H9 (cell line): Measurements from ENCODE around the gene ADGRG2. TPM values are rescaled to one million over a fixed set of nuclear protein-coding genes. Genes with fewer than 3 reads are reported as not detected.

ENCODE experiments used
- DNase-seq: peaks from one replicate; pipeline ENCODE4 v3.0.0-alpha.2; 2017
- H2AFZ ChIP-seq: one replicate; pipeline ENCODE4 v1.6.1; 2013; ENCODE audit warnings: mild to moderate bottlenecking, low read length, control low read depth, moderate library complexity
- H2AK5ac ChIP-seq: 2 replicates; pipeline ENCODE4 v1.6.1; 2013; ENCODE audit warnings: low read length, control low read depth, mixed read lengths; ENCODE audit not compliant: insufficient read length
- H2BK120ac ChIP-seq: one replicate; pipeline ENCODE4 v1.6.1; 2013; ENCODE audit warnings: low read depth, mild to moderate bottlenecking, low read length, control low read depth, inconsistent platforms; ENCODE audit not compliant: poor library complexity, severe bottlenecking
- H2BK12ac ChIP-seq: 2 replicates; pipeline ENCODE4 v1.6.1; 2013; ENCODE audit warnings: low read length, control low read depth, mixed read lengths, low read depth; ENCODE audit not compliant: insufficient read length
- H2BK15ac ChIP-seq: 2 replicates; pipeline ENCODE4 v1.6.1; 2013; ENCODE audit warnings: low read depth, low read length, control low read depth
- H2BK20ac ChIP-seq: one replicate; pipeline ENCODE4 v1.6.1; 2013; ENCODE audit warnings: low read depth, mild to moderate bottlenecking, low read length, control low read depth, inconsistent platforms; ENCODE audit not compliant: poor library complexity, severe bottlenecking
- H2BK5ac ChIP-seq: 2 replicates; pipeline ENCODE4 v1.6.1; 2013; ENCODE audit warnings: low read length, control low read depth, mixed read lengths; ENCODE audit not compliant: insufficient read length
- H3K14ac ChIP-seq: 2 replicates; pipeline ENCODE4 v1.6.1; 2013; ENCODE audit warnings: low read length, control low read depth; ENCODE audit not compliant: insufficient read depth
- H3K18ac ChIP-seq: 2 replicates; pipeline ENCODE4 v1.6.1; 2013; ENCODE audit warnings: low read depth, mild to moderate bottlenecking, mixed read lengths, low read length, control low read depth; ENCODE audit not compliant: insufficient read length
- H3K23ac ChIP-seq: 2 replicates; pipeline ENCODE4 v1.6.1; 2013; ENCODE audit warnings: low read length, control low read depth, mixed read lengths, low read depth; ENCODE audit not compliant: insufficient read length
- H3K23me2 ChIP-seq: 2 replicates; pipeline ENCODE4 v1.6.1; 2013; ENCODE audit warnings: low read depth, mild to moderate bottlenecking, mixed read lengths, low read length, control low read depth; ENCODE audit not compliant: insufficient read length, poor library complexity, severe bottlenecking
- H3K27ac ChIP-seq: 2 replicates; pipeline ENCODE4 v1.5.1; 2013; ENCODE audit warnings: low read length, control low read depth, mixed read lengths, low read depth; ENCODE audit not compliant: insufficient read length
- H3K27me3 ChIP-seq: 2 replicates; pipeline ENCODE4 v1.6.1; 2013; ENCODE audit warnings: low read length, control low read depth, inconsistent platforms; ENCODE audit not compliant: insufficient read depth
- H3K4ac ChIP-seq: 2 replicates; pipeline ENCODE4 v1.6.1; 2013; ENCODE audit warnings: low read depth, mild to moderate bottlenecking, control low read depth, inconsistent platforms, low read length, moderate library complexity
- H3K4me1 ChIP-seq: 2 replicates; pipeline ENCODE4 v1.6.1; 2013; ENCODE audit warnings: low read length, control low read depth, inconsistent platforms; ENCODE audit not compliant: insufficient read depth
- H3K4me2 ChIP-seq: 2 replicates; pipeline ENCODE4 v1.6.1; 2013; ENCODE audit warnings: low read length, control low read depth, mixed read lengths; ENCODE audit not compliant: insufficient read length, insufficient read depth
- H3K56ac ChIP-seq: 2 replicates; pipeline ENCODE4 v1.6.1; 2013; ENCODE audit warnings: low read depth, mild to moderate bottlenecking, mixed read lengths, low read length, control low read depth; ENCODE audit not compliant: insufficient read length
- H3K79me1 ChIP-seq: 2 replicates; pipeline ENCODE4 v1.6.1; 2013; ENCODE audit warnings: low read depth, mild to moderate bottlenecking, moderate library complexity, low read length, control low read depth, inconsistent platforms; ENCODE audit not compliant: insufficient read depth, poor library complexity, severe bottlenecking
- H3K79me2 ChIP-seq: 2 replicates; pipeline ENCODE4 v1.6.1; 2013; ENCODE audit warnings: low read length, control low read depth, inconsistent platforms; ENCODE audit not compliant: insufficient read depth
- H3K9ac ChIP-seq: 2 replicates; pipeline ENCODE4 v1.6.1; 2013; ENCODE audit warnings: low read length, control low read depth, mixed read lengths; ENCODE audit not compliant: insufficient read length; ENCODE audit errors: extremely low read depth
- H3K9me3 ChIP-seq: one replicate; pipeline ENCODE4 v1.6.1; 2013; ENCODE audit warnings: low read depth, low read length, inconsistent platforms; ENCODE audit not compliant: control insufficient read depth
- H3T11ph ChIP-seq: one replicate; pipeline ENCODE4 v1.6.1; 2013; ENCODE audit warnings: mild to moderate bottlenecking, low read length, control low read depth, inconsistent platforms
- H4K20me1 ChIP-seq: one replicate; pipeline ENCODE4 v1.6.1; 2013; ENCODE audit not compliant: control insufficient read depth, insufficient read length, insufficient read depth
- H4K5ac ChIP-seq: 2 replicates; pipeline ENCODE4 v1.6.1; 2013; ENCODE audit warnings: low read depth, mild to moderate bottlenecking, mixed read lengths, low read length, control low read depth; ENCODE audit not compliant: insufficient read length
- H4K8ac ChIP-seq: replicated peaks from 2 replicates; pipeline ENCODE4 v1.6.1; 2013; ENCODE audit warnings: low read length, control low read depth, mixed read lengths, low read depth; ENCODE audit not compliant: insufficient read length
- H4K91ac ChIP-seq: 2 replicates; pipeline ENCODE4 v1.6.1; 2013; ENCODE audit warnings: low read depth, mild to moderate bottlenecking, moderate library complexity, mixed read lengths, low read length, control low read depth; ENCODE audit not compliant: insufficient read length
- H3K27ac Mint-ChIP-seq, 3 experiments: 2 replicates in 2 of 3; 3 replicates in 1 of 3; pipeline ENCODE4 v1.8.0; 2020 to 2021; ENCODE audit warnings: mixed read lengths in 3 of 3, mild to moderate bottlenecking in 1 of 3, moderate library complexity in 1 of 3
- H3K27me3 Mint-ChIP-seq: 2 replicates; pipeline ENCODE4 v1.8.0; 2021; ENCODE audit warnings: low read depth, mild to moderate bottlenecking, moderate library complexity, mixed read lengths
- H3K36me3 Mint-ChIP-seq, 3 experiments: 2 replicates in 2 of 3; 3 replicates in 1 of 3; pipeline ENCODE4 v1.8.0; 2020 to 2021; ENCODE audit warnings: low read depth in 3 of 3, mixed read lengths in 3 of 3; ENCODE audit not compliant: insufficient read depth in 1 of 3
- H3K4me1 Mint-ChIP-seq, 2 experiments: 2 replicates each; pipeline ENCODE4 v1.8.0; 2020; ENCODE audit warnings: mixed read lengths in 2 of 2
- H3K4me3 Mint-ChIP-seq, 2 experiments: 2 replicates in 1 of 2; 3 replicates in 1 of 2; pipeline ENCODE4 v1.8.0; 2020 to 2021; ENCODE audit warnings: mild to moderate bottlenecking in 2 of 2, mixed read lengths in 2 of 2, moderate library complexity in 1 of 2
- H3K9me3 Mint-ChIP-seq, 2 experiments: 2 replicates in 1 of 2; 3 replicates in 1 of 2; pipeline ENCODE4 v1.8.0; 2020; ENCODE audit warnings: mild to moderate bottlenecking in 2 of 2, mixed read lengths in 2 of 2, moderate library complexity in 1 of 2
- WGBS: extraction: QIAGEN DNeasy Blood & Tissue Kit; methylation state at CpG from one replicate; pipeline ENCODE4 v1.1.7; 2013; ENCODE audit warnings: missing lambda C conversion rate, low lambda C conversion rate, mixed read lengths; ENCODE audit not compliant: insufficient read length; ENCODE audit errors: extremely low coverage; 5-methylcytosine and 5-hydroxymethylcytosine counted together
- total RNA-seq: library from RNA; stranded (reverse); gene quantifications from 2 replicates; pipeline ENCODE4 v1.2.1, GENCODE V29; 2021
- TF ChIP-seq, protein P1 (sequence below): fragments of 200-600 bp; sonication (generic); conservative IDR thresholded peaks from 3 replicates; pipeline ENCODE4 v1.8.0; 2021; ENCODE audit warnings: antibody characterized with exemption, mild to moderate bottlenecking

Gene ADGRG2
- total RNA-seq, 1 experiment from 2014 or later, result 6.8 TPM

DNA sequence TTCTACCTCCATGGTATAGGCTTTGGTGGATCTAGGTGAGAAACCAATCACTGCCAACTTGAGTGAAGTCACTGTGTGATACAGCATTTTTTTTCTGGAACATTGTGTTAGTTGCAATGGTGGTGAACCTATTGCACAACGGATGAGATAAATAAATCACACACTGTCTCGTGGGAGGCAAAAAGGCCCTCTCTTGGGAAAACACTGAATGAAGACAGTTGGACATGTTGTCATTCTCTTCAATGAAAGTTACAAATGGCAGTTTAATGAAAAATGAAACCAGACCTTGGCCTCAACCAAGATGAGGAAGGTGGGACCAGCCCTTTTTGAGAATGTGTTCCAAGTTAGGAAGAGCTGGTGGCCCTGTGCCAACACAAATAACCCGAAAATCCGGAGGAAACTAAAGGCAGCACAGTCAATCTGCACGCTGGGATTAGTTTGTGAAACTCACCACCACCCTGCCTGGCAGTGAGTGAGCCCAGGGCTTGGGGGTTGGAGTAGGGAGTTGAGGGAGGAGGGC is 5.4 kb upstream of the ADGRG2 start:
- Mint-ChIP-seq H3K36me3 (peaks cover 0 to 8% (median 2%) of the 10 kb centered on the region in 3 experiments; a peak in 4 of 7 replicates), H3K4me3 (no peak overlapping the region), H3K4me1 (peaks cover 0 to 2% of the 10 kb centered on the region in 2 experiments; a peak in 1 of 4 replicates), H3K27me3 (peaks cover 31% of the 10 kb centered on the region), H3K9me3 (peaks cover 69 to 82% of the 10 kb centered on the region in 2 experiments), H3K27ac (no peak overlapping the region)
- H2BK5ac ChIP-seq, result no peak overlapping the region
- no peak overlapping the region for H2BK20ac ChIP-seq
- H4K8ac ChIP-seq, result no peak overlapping the region
- H2AK5ac ChIP-seq, result no peak overlapping the region
- H3K9ac ChIP-seq, result no peak overlapping the region
- WGBS, result no CpG with 5 or more reads among the region's 5 CpGs
- no peak overlapping the region for H2BK12ac ChIP-seq
- no peak overlapping the region for H3K27ac ChIP-seq
- H3K79me1 ChIP-seq, result no peaks in the 10 kb centered on the region
- no peak overlapping the region for H2BK15ac ChIP-seq
- no peak overlapping the region for H4K5ac ChIP-seq
- H3K9me3 ChIP-seq, result peaks cover 4% of the 10 kb centered on the region
- H3T11ph ChIP-seq, result no peak overlapping the region
- no peak overlapping the region for H3K56ac ChIP-seq
- H2AFZ ChIP-seq, result no peak overlapping the region
- no peaks in the 10 kb centered on the region for H3K79me2 ChIP-seq
- no peak overlapping the region for H3K4me2 ChIP-seq
- no peaks in the 10 kb centered on the region for H3K23me2 ChIP-seq
- H3K4me1 ChIP-seq, result no peaks in the 10 kb centered on the region
- no peaks in the 10 kb centered on the region; the same call in 1 of the 2 replicates for H3K27me3 ChIP-seq
- no peak for DNase-seq
- no peak overlapping the region for H3K18ac ChIP-seq
- no peak overlapping the region for H2BK120ac ChIP-seq
- H4K20me1 ChIP-seq, result no peaks in the 10 kb centered on the region
- TF ChIP-seq, protein P1, sequence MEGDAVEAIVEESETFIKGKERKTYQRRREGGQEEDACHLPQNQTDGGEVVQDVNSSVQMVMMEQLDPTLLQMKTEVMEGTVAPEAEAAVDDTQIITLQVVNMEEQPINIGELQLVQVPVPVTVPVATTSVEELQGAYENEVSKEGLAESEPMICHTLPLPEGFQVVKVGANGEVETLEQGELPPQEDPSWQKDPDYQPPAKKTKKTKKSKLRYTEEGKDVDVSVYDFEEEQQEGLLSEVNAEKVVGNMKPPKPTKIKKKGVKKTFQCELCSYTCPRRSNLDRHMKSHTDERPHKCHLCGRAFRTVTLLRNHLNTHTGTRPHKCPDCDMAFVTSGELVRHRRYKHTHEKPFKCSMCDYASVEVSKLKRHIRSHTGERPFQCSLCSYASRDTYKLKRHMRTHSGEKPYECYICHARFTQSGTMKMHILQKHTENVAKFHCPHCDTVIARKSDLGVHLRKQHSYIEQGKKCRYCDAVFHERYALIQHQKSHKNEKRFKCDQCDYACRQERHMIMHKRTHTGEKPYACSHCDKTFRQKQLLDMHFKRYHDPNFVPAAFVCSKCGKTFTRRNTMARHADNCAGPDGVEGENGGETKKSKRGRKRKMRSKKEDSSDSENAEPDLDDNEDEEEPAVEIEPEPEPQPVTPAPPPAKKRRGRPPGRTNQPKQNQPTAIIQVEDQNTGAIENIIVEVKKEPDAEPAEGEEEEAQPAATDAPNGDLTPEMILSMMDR, result no peak
- no peak overlapping the region for H4K91ac ChIP-seq
- no peak overlapping the region for H3K4ac ChIP-seq
- no peak overlapping the region for H3K23ac ChIP-seq
- no peak overlapping the region for H3K14ac ChIP-seq
